Naive thymus-derived CD8-positive, alpha-beta T cell (primary cell): ENCODE measurements around the gene SRF. TPM values are rescaled to one million over a fixed set of nuclear protein-coding genes. Genes with fewer than 3 reads are reported as not detected.
"Not testable (repeated sequence)": the region's sequence is repeated elsewhere in the genome, so short reads cannot be mapped to it uniquely, and the experiment has no call there.

Experiments
- ATAC-seq, 2 donors: fragments of 150-1000 bp; cut with Tn5 transposase in 1 of 2; sonication (Bioruptor Pico), chemical (Tn5 transposase) in 1 of 2; 1 replicate in 1 of 2; 2 replicates in 1 of 2; pipeline ENCODE4 v1.10.0; 2021; ENCODE audit warnings: mild to moderate bottlenecking in 2 of 2, moderate library complexity in 2 of 2
- POLR2A ChIA-PET: fragments of 350-600 bp; sonication (Branson Sonifier 250); formaldehyde crosslinking; loops from one replicate; lab custom pipeline; 2021; ENCODE audit warnings: antibody characterized with exemption; lab: Charles Lee
- DNase-seq, 10 donors: peaks; one replicate each; pipeline versions ENCODE4 v3.0.0 to v3.0.0-alpha.2; 2020 to 2022
- H3K27ac Mint-ChIP-seq, 10 donors: one replicate each; pipeline ENCODE4 v1.8.0; 2020 to 2022; ENCODE audit warnings: mild to moderate bottlenecking in 10 of 10, mixed read lengths in 10 of 10, moderate library complexity in 4 of 10, inconsistent platforms in 1 of 10
- H3K27me3 Mint-ChIP-seq, 5 donors: one replicate each; pipeline ENCODE4 v1.8.0; 2021 to 2022; ENCODE audit warnings: mixed read lengths in 5 of 5
- H3K36me3 Mint-ChIP-seq, 3 donors: one replicate each; pipeline ENCODE4 v1.8.0; 2020 to 2022; ENCODE audit warnings: mixed read lengths in 3 of 3, mild to moderate bottlenecking in 2 of 3, inconsistent platforms in 1 of 3
- H3K4me1 Mint-ChIP-seq, 4 donors: one replicate each; pipeline ENCODE4 v1.8.0; 2021 to 2022; ENCODE audit warnings: mixed read lengths in 4 of 4
- H3K4me3 Mint-ChIP-seq, 10 donors: one replicate each; pipeline ENCODE4 v1.8.0; 2020 to 2022; ENCODE audit warnings: mild to moderate bottlenecking in 10 of 10, mixed read lengths in 10 of 10, moderate library complexity in 6 of 10, inconsistent platforms in 1 of 10
- H3K9me3 Mint-ChIP-seq, 9 donors: one replicate each; pipeline ENCODE4 v1.8.0; 2020 to 2022; ENCODE audit warnings: mixed read lengths in 9 of 9, mild to moderate bottlenecking in 3 of 9, inconsistent platforms in 1 of 9, moderate library complexity in 1 of 9
- polyA plus RNA-seq, 3 donors: library from polyadenylated mRNA; unstranded; fragments of 300-500 nt; fragmentation: Illumina TruSeq; gene quantifications; one replicate each; pipeline ENCODE4 v1.2.3, GENCODE V29; 2021
- total RNA-seq, 8 experiments: library from RNA in 2 of 8; stranded (reverse) in 2 of 8; gene quantifications; one replicate each; pipeline ENCODE4 v1.2.3 and lab custom pipeline; 2021 to 2026

Gene SRF
- total and polyA plus RNA-seq, 5 experiments from 2014 or later, result 3.9 to 27.3 (median 6.9) TPM

DNA sequence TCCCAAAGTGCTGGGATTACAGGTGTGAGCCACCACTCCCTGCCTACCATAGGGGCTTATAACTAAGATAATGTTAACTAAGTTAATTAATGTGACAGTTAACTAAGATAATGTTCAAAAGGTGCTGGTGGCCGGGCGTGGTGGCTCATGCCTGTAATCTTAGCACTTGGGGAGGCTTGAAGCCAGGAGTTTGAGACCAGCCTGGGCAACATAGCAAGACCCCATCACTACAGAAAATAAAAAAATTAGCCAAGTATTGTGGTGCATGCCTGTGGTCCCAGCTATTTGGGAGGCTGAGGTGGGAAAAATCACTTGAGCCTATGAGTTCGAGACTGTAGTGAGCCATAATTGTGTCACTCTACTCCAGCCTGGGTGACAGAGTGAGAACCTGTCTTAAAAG is 32.8 kb upstream of the SRF start:
- H3K4me3 Mint-ChIP-seq, result no peak overlapping the region
- no peaks in the 10 kb centered on the region for H3K36me3 Mint-ChIP-seq
- POLR2A ChIA-PET, result no interaction called here
- no peaks in the 10 kb centered on the region for H3K27me3 Mint-ChIP-seq
- peaks cover 11 to 25% (median 21%) of the 10 kb centered on the region in 4 donors for H3K4me1 Mint-ChIP-seq
- DNase-seq (no peak), ATAC-seq (no peak)
- no peaks in the 10 kb centered on the region for H3K9me3 Mint-ChIP-seq
- peak overlapping the region in 2 of 10 donors; percentile 14 to 19 for H3K27ac Mint-ChIP-seq

DNA sequence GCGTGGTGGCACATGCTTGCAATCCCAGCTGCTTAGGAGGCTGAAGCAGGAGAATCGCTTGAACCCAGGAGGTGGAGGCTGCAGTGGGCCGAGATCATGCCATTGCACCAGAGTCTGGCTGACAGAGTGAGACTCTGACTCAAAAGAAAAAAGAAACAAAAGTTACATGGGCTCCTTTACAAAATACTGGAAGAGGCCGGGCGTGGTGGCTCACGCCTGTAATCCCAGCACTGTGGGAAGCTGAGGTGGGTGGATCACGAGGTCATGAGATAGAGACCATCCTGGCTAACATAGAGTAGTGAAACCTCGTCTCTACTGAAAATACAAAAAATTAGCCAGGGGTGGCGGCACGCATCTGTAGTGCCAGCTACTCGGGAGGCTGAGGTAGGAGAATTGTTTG is 31.1 kb upstream of the SRF start:
- DNase-seq, H3K27me3 Mint-ChIP-seq, H3K4me3 Mint-ChIP-seq, ATAC-seq, H3K9me3 Mint-ChIP-seq, H3K36me3 Mint-ChIP-seq: not testable (repeated sequence)
- Mint-ChIP-seq H3K4me1 (peaks cover 16 to 34% (median 30%) of the 10 kb centered on the region in 4 donors), H3K27ac (peak overlapping the region in 6 of 10 donors; percentile 10 to 91 (median 43))
- POLR2A ChIA-PET, result interaction anchor here (0.7 kb wide), 1 partner anchor 84 kb away, joined by 4 read pairs; no protein-coding TSS in a partner anchor

DNA sequence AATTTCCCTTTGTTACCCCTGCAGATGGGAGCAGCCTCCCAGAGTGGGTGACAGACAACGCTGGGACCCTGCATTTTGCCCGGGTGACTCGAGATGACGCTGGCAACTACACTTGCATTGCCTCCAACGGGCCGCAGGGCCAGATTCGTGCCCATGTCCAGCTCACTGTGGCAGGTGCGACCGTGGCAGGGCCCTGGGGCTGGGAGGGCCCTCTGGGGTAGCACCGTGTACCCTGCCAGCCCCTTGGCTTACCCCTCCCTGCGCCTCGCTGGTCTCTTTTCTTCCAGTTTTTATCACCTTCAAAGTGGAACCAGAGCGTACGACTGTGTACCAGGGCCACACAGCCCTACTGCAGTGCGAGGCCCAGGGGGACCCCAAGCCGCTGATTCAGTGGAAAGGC is 29.4 kb upstream of the SRF start:
- peaks cover 0 to 9% (median 5%) of the 10 kb centered on the region in 3 donors for H3K36me3 Mint-ChIP-seq
- ATAC-seq (no peak), DNase-seq (no peak)
- no peaks in the 10 kb centered on the region for H3K27me3 Mint-ChIP-seq
- H3K4me3 Mint-ChIP-seq, result peak overlapping the region in 7 of 10 donors; percentile 66 to 94 (median 88)
- peaks cover 16 to 40% (median 31%) of the 10 kb centered on the region in 4 donors for H3K4me1 Mint-ChIP-seq
- H3K9me3 Mint-ChIP-seq, result no peaks in the 10 kb centered on the region
- POLR2A ChIA-PET, result interaction anchor here (1.7 to 3.7 kb wide), 8 partner anchors 82 to 262 kb away, joined by 5 to 34 read pairs (median 14); partner anchors contain the start of genes CNPY3, CUL7, KLC4 and KLHDC3
- H3K27ac Mint-ChIP-seq, result peak overlapping the region in 9 of 10 donors; percentile 89 to 100 (median 99)

DNA sequence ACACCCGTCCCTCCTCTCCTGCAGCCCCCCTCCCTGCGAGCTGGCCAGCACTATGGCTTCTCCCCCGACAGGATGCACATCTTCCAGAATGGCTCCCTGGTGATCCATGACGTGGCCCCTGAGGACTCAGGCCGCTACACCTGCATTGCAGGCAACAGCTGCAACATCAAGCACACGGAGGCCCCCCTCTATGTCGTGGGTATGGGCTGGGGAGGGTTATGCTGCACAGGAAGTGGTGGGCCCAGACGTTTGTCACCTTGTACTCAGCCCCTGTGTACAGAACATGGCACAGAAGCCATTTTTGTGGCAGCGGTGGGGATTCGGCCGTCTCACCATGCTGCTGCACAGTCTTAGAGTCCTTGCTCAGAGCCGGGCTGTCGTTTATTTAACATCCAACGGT is 29.0 kb upstream of the SRF start:
- peak overlapping the region; percentile 26 to 94 (median 90) for H3K4me3 Mint-ChIP-seq
- ATAC-seq (peak; percentile 84 to 94), DNase-seq (peak; percentile 12 to 86 (median 74))

DNA sequence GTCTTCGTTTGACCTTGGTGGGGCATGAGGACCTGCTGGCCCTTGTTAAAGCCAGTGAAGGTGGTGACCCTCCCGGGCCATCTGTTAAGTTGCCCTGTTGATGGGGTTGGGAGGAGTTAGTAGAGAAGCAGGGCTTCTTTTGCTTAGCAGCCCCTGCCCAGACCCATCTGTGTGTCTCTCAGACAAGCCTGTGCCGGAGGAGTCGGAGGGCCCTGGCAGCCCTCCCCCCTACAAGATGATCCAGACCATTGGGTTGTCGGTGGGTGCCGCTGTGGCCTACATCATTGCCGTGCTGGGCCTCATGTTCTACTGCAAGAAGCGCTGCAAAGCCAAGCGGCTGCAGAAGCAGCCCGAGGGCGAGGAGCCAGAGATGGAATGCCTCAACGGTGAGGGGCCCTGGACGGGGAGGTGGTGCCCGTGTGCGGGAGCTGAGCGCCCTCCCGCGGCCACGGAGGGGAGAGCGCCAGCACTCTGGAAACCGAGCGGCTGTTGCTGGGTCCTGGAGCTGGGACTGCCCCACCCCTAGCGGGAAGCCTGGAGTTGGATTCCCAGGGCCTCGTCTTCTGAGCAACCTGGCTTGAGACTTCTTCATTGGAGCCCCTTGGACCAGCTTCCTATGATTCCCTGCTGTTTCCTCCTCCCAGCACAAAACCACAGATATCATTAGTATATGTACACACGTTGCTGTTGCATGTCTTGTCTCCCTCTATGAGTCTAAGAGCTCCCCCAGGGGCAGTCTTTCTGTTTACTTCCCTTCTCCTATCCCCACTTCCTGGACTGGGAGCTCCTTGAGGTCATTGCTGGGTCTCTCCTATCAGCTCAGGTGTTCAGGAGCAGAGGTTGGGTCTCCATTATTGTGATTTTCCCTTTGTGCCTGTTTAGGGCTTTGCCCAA is 27.6 kb upstream of the SRF start:
- Mint-ChIP-seq H3K4me1 (peaks cover 16 to 40% (median 31%) of the 10 kb centered on the region in 4 donors), H3K4me3 (peak overlapping the region; percentile 14 to 94 (median 89)), H3K36me3 (peaks cover 0 to 9% (median 5%) of the 10 kb centered on the region in 3 donors), H3K27ac (peak overlapping the region; percentile 52 to 100 (median 99)), H3K9me3 (no peaks in the 10 kb centered on the region), H3K27me3 (no peaks in the 10 kb centered on the region)
- peak; percentile 73 to 80 for ATAC-seq
- peak; percentile 72 to 89 (median 82) for DNase-seq
- POLR2A ChIA-PET, result interaction anchor here (0.6 to 3.7 kb wide), 18 partner anchors 20 to 579 kb away, joined by 3 to 34 read pairs (median 4); partner anchors contain the start of genes CNPY3, CUL7, CUL9 and KLC4

More for the DNA sequence above, 29.0 kb upstream of the SRF start:
- H3K36me3 Mint-ChIP-seq, result peaks cover 0 to 9% (median 5%) of the 10 kb centered on the region in 3 donors
- peaks cover 16 to 40% (median 31%) of the 10 kb centered on the region in 4 donors for H3K4me1 Mint-ChIP-seq
- POLR2A ChIA-PET, result interaction anchor here (1.0 to 3.7 kb wide), 10 partner anchors 33 to 262 kb away, joined by 3 to 34 read pairs (median 12); partner anchors contain the start of genes CNPY3, CUL7, KLC4 and KLHDC3
- H3K27ac Mint-ChIP-seq, result peak overlapping the region; percentile 76 to 100 (median 99)
- H3K9me3 Mint-ChIP-seq, result no peaks in the 10 kb centered on the region
- H3K27me3 Mint-ChIP-seq, result no peaks in the 10 kb centered on the region

DNA sequence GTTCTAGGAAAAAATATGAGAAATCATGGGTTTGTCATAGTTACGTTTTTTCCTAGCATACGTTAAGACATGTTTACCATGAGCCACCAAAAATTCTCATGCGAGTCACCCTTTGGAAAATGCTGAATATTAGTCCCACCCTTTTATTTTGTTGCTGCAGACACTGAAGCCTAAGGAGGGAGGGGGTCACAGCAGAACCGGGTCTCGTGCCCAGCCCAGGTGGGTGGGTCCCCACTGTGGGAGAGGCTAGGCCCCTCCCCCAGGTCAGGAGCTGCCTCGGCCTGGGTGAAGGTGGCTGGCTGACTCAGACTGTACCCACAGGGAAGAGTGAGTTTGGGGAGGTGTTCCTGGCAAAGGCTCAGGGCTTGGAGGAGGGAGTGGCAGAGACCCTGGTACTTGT is 26.2 kb upstream of the SRF start:
- H3K36me3 Mint-ChIP-seq, result peaks cover 0 to 9% (median 5%) of the 10 kb centered on the region in 3 donors
- H3K4me1 Mint-ChIP-seq, result peaks cover 16 to 40% (median 31%) of the 10 kb centered on the region in 4 donors
- H3K27ac Mint-ChIP-seq, result peak overlapping the region in 2 of 10 donors; percentile 9 to 98
- H3K27me3 Mint-ChIP-seq, result no peaks in the 10 kb centered on the region
- ATAC-seq (no peak), DNase-seq (no peak)
- no peak overlapping the region for H3K4me3 Mint-ChIP-seq
- H3K9me3 Mint-ChIP-seq, result no peaks in the 10 kb centered on the region
- POLR2A ChIA-PET, result interaction anchor here (3.7 kb wide), 1 partner anchor 215 kb away, joined by 34 read pairs; the partner anchor contains the start of gene CNPY3

DNA sequence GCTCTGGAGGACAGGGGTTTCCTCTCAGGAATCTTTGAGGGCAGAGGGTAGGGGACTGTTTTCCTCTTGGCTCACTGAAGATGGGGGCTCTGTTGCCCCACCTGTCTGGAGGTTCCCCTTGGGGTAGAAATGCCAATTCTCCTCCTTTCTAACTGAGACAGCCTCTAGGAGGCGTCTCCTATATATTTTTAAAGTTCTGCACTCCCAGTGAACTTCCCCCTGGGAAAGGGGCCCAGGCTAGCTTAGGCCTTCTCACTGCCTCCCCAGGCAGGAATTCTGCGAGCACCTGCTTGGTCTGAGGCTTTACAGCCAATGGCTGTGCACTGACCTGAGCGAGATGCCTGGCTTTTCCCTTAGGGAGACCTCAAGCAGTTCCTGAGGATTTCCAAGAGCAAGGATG is 24.8 kb upstream of the SRF start:
- peak overlapping the region in 2 of 10 donors; percentile 52 to 63 for H3K27ac Mint-ChIP-seq
- DNase-seq (no peak), ATAC-seq (no peak)
- H3K36me3 Mint-ChIP-seq, result peaks cover 0 to 16% (median 7%) of the 10 kb centered on the region in 3 donors
- no peaks in the 10 kb centered on the region for H3K27me3 Mint-ChIP-seq
- no peaks in the 10 kb centered on the region for H3K9me3 Mint-ChIP-seq
- POLR2A ChIA-PET, result interaction anchor here (1.4 kb wide), 1 partner anchor 245 kb away, joined by 3 read pairs; no protein-coding TSS in a partner anchor
- peaks cover 13 to 35% (median 28%) of the 10 kb centered on the region in 4 donors for H3K4me1 Mint-ChIP-seq
- no peak overlapping the region for H3K4me3 Mint-ChIP-seq

DNA sequence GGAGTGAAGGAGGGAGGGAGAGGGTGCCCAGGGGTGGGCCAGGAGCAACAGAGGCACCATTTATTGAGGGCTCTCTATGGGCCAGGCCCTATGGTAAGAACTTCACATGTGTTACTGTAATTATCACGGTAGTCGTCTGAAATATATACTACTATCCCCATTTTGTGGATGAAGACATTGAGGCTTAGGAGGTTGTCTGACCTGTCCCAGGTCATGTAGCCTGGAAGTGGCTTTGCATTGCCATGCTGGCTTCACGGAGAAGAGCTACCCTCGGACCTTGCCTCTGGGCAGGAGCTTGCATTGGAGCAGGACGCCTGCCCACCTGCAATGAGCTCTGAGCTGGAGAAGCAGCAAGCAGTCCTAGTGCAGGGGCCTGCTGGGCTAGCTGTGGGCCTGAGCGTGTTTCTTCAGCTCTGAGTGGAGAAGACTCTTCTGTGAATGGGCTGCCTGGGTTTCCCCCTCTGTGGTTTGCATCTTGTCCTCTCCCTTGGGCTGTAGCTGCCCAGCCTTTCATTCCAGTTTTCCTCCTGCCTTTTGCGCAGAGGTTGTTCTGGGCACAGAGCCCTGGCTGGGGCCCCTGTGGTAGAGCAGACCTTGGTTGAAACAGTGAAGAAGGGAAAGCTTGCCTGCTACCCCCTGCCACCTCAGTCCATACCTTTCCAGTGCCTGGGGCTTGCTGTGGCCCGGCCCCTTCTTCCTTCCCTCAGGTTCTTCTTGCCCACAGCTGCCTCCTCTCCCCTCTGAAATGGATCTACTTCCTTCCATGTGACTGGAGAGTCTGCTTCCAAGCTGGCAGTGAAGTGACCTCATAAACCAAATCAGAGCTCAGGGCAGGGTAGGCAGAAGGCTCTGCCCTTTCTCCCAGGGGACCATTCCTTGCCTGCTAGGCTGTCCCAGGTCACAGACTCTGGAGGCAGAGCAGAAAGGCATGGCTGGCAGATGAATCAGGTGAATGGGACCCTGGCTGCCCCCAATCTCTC is 24.1 kb upstream of the SRF start:
- ATAC-seq (no peak), DNase-seq (no peak)
- Mint-ChIP-seq H3K4me3 (no peak overlapping the region), H3K27ac (peak overlapping the region in 2 of 10 donors; percentile 15 to 17), H3K9me3 (no peaks in the 10 kb centered on the region), H3K36me3 (peaks cover 0 to 16% (median 7%) of the 10 kb centered on the region in 3 donors), H3K4me1 (peaks cover 12 to 28% (median 22%) of the 10 kb centered on the region in 4 donors), H3K27me3 (no peaks in the 10 kb centered on the region)
- POLR2A ChIA-PET, result interaction anchor here (1.4 kb wide), 1 partner anchor 246 kb away, joined by 3 read pairs; no protein-coding TSS in a partner anchor

DNA sequence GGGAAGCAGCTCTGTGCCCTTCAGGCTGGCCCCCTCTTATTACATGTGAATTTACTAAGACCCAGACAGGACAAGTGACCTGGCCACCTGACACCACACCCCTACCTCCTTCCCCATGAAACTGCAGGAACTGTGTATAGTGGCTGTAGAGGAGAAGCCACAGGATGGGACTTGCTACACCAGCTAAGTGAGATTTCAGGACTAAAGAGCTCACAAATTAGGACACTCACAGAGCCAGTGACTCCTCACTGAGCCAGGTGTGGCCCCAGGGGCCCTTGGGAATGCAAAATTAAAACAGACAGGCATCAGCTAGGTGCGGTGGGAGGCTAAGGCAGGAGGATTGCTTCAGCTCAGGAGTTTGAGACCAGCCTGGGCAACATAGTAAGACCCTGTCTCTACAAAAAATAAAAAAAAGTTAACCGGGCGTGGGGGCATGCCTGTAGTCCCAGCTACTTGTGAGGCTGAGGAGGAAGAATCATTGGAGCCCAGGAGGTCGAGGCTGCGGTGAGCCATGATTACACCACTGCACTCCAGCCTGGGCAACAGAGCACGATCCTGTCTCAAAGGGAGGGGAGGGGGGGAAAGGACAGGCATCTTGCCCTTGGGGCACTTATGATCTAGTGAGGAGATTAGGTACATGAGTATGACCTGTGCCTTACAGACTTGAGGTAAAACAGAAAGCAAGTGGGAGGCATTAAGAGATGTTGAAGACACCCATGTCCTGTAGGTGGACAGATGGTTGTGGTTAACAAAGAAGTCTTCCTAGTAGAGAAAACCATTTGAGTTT is 23.2 kb upstream of the SRF start:
- Mint-ChIP-seq H3K36me3 (peaks cover 0 to 18% (median 7%) of the 10 kb centered on the region in 3 donors), H3K4me3 (no peak overlapping the region), H3K9me3 (no peaks in the 10 kb centered on the region), H3K27ac (peak overlapping the region in 2 of 10 donors; percentile 29 to 35), H3K27me3 (no peaks in the 10 kb centered on the region), H3K4me1 (peaks cover 9 to 19% (median 14%) of the 10 kb centered on the region in 4 donors)
- no peak for ATAC-seq
- POLR2A ChIA-PET, result no interaction called here
- DNase-seq, result no peak

DNA sequence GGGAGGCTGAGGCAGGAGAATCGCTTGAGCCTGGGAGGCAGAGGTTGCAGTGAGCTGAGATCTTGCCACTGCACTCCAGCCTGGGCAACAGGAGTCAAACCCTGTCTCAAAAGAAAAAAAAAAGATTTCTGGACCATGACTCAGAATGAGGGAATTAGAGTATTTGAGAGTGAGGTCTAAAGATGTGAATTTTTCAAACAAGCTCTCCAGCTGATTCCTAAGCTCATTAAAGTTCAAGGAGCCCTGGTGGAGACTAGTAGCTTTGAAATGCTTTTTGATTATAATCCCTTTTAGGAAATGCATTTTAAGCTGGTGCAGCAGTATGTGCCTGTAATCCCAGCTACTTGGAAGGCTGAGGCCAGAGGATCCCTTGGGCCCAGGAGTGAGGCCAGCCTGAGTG is 21.8 kb upstream of the SRF start:
- no peaks in the 10 kb centered on the region for H3K27me3 Mint-ChIP-seq
- H3K4me3 Mint-ChIP-seq, result no peak overlapping the region
- POLR2A ChIA-PET, result no interaction called here

More for the DNA sequence above, 21.8 kb upstream of the SRF start:
- DNase-seq (no peak), ATAC-seq (no peak)
- Mint-ChIP-seq H3K9me3 (no peaks in the 10 kb centered on the region), H3K27ac (peak overlapping the region in 3 of 10 donors; percentile 4 to 66 (median 17)), H3K4me1 (peaks cover 0 to 6% (median 2%) of the 10 kb centered on the region in 4 donors), H3K36me3 (peaks cover 0 to 18% (median 7%) of the 10 kb centered on the region in 3 donors)
